ENCODE results near the gene INAFM1.

GRCh38 chr19:47316513-47316912 lies 41.8 kb downstream of the INAFM1 start:
- TF ChIP-seq CTCF (IDR thresholded peaks at IDR 0.05; ENCODE audit: low read length) (no peak), EZH2 (optimal IDR thresholded peaks at IDR 0.05; ENCODE audit: low read depth, low read length) (no peak), EZH2phosphoT487 (IDR thresholded peaks at IDR 0.05; ENCODE audit: low read length) (no peak)

Data from MM.1S (cell line).